C4-2B (cell line): Measurements from ENCODE around the gene ORM2.

Experiments used
- H3K27ac ChIP-seq: fragments of 450-650 bp; 2 replicates; pipeline ENCODE4 v1.5.1; 2017
- CTCF ChIP-seq: fragments of 450-650 bp; conservative IDR thresholded peaks from 2 replicates; pipeline ENCODE4 v1.5.1; 2017; ENCODE audit warnings: mild to moderate bottlenecking
- ZFX ChIP-seq: fragments of 450-650 bp; IDR thresholded peaks from 2 replicates; pipeline ENCODE4 v1.6.1; 2017

ORM2 gene

GRCh38 chr9:114300153-114300845, 29.4 kb upstream of the ORM2 start:
- TF ChIP-seq CTCF: no peak
- TF ChIP-seq ZFX: no peak
- no peak overlapping the region for H3K27ac ChIP-seq

GRCh38 chr9:114300846-114301797, 28.5 kb upstream of the ORM2 start:
- TF ChIP-seq CTCF (no peak), ZFX (no peak)
- H3K27ac ChIP-seq: no peak overlapping the region

GRCh38 chr9:114301798-114302565, 27.7 kb upstream of the ORM2 start:
- TF ChIP-seq ZFX: no peak
- no peak for TF ChIP-seq CTCF
- no peak overlapping the region for H3K27ac ChIP-seq

- TF ChIP-seq ZFX (no peak), CTCF (no peak)
- no peak overlapping the region for H3K27ac ChIP-seq
Observed at GRCh38 chr9:114302727-114303126, 26.9 kb upstream of the ORM2 start.

GRCh38 chr9:114303571-114303970, 26.1 kb upstream of the ORM2 start:
- TF ChIP-seq CTCF: no peak
- TF ChIP-seq ZFX: no peak
- H3K27ac ChIP-seq: no peak overlapping the region

GRCh38 chr9:114303977-114304376, 25.7 kb upstream of the ORM2 start:
- H3K27ac ChIP-seq: no peak overlapping the region
- TF ChIP-seq ZFX (no peak), CTCF (no peak)
